PC-3 (cell line): ENCODE measurements around the gene OR10Z1.

Source experiments
- EZH2 ChIP-seq: fragments of 300-600 bp; sonication (generic); IDR thresholded peaks from one replicate; pipeline ENCODE4 v1.6.1; 2017; ENCODE audit warnings: antibody characterized with exemption, mild to moderate bottlenecking, low read length; ENCODE audit not compliant: unreplicated experiment
- EZH2phosphoT487 ChIP-seq: fragments of 300-600 bp; sonication (generic); IDR thresholded peaks from 2 replicates; pipeline ENCODE4 v1.6.1; 2018; ENCODE audit warnings: mild to moderate bottlenecking, antibody characterized with exemption, low read length, borderline replicate concordance
- TF ChIP-seq, protein P1 (sequence below): fragments of 300-600 bp; sonication (generic); conservative IDR thresholded peaks from 2 replicates; pipeline ENCODE4 v1.5.1; 2017; ENCODE audit warnings: antibody characterized with exemption, low read depth, mild to moderate bottlenecking, low read length

DNA sequence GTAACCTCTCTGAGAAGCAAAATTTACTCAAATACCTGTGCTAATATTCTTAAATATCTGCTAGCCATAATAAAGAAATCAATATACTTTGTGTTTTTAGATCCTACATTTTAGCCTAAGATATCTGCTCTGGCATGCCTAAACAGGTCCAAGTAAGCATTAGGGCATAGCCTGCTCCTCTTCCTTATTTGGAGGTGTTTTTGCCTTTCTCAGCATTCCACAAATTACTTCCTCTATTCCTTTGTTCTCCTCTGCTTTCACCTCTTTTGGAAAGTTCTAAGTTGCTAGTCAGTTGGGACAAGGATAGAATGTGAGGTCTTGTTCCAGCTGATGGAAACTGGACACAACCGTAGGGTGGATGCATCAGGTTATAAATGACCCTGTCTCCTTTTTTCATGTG lies 18.1 kb upstream of the OR10Z1 start:
- no peak for TF ChIP-seq EZH2phosphoT487
- TF ChIP-seq, protein P1, sequence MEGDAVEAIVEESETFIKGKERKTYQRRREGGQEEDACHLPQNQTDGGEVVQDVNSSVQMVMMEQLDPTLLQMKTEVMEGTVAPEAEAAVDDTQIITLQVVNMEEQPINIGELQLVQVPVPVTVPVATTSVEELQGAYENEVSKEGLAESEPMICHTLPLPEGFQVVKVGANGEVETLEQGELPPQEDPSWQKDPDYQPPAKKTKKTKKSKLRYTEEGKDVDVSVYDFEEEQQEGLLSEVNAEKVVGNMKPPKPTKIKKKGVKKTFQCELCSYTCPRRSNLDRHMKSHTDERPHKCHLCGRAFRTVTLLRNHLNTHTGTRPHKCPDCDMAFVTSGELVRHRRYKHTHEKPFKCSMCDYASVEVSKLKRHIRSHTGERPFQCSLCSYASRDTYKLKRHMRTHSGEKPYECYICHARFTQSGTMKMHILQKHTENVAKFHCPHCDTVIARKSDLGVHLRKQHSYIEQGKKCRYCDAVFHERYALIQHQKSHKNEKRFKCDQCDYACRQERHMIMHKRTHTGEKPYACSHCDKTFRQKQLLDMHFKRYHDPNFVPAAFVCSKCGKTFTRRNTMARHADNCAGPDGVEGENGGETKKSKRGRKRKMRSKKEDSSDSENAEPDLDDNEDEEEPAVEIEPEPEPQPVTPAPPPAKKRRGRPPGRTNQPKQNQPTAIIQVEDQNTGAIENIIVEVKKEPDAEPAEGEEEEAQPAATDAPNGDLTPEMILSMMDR, result no peak
- no peak for TF ChIP-seq EZH2
